Muscle of leg (tissue), 16 donors: ENCODE measurements around the gene SRRM5. TPM values are rescaled to one million over a fixed set of nuclear protein-coding genes. Genes with fewer than 3 reads are reported as not detected.
A peak's percentile ranks its signal among the peaks of the same experiment; 100 is the strongest.

Experiments used
- DNase-seq: peaks from one replicate; pipeline ENCODE4 v3.0.0; 2013
- H3K27ac ChIP-seq: one replicate; pipeline ENCODE4 v1.5.1; 2013; ENCODE audit warnings: mild to moderate bottlenecking, low read length, control low read depth
- H3K27me3 ChIP-seq: one replicate; pipeline ENCODE4 v1.6.1; 2013; ENCODE audit warnings: low read length; ENCODE audit not compliant: control insufficient read depth, insufficient read depth
- H3K36me3 ChIP-seq: one replicate; pipeline ENCODE4 v1.6.1; 2013; ENCODE audit warnings: low read length; ENCODE audit not compliant: control insufficient read depth, insufficient read depth
- H3K4me1 ChIP-seq: one replicate; pipeline ENCODE4 v1.6.1; 2013; ENCODE audit warnings: low read length; ENCODE audit not compliant: control insufficient read depth, insufficient read depth
- H3K4me3 ChIP-seq: one replicate; pipeline ENCODE4 v1.5.1; 2013; ENCODE audit warnings: low read length, control low read depth
- H3K9me3 ChIP-seq: replicated peaks from 2 replicates; pipeline ENCODE4 v1.6.1; 2013; ENCODE audit warnings: low read depth, low read length; ENCODE audit not compliant: control insufficient read depth
- WGBS: methylation state at CpG from one replicate; pipeline ENCODE4 v1.1.5; 2013; ENCODE audit warnings: missing lambda C conversion rate; ENCODE audit not compliant: insufficient coverage; 5-methylcytosine and 5-hydroxymethylcytosine counted together
- long read RNA-seq, 11 donors: transcript quantifications; one replicate each; lab custom pipeline, GENCODE V29; 2026
- polyA plus RNA-seq, 8 donors: library from polyadenylated mRNA; unstranded; fragments of 120-200 nt; gene quantifications; one replicate each; pipeline versions ENCODE4 v1.2.1 to v1.2.3, GENCODE V29; 2013; ENCODE audit warnings: inconsistent platforms in 1 of 8, low replicate concordance in 1 of 8; ENCODE audit not compliant: insufficient read length in 8 of 8, insufficient read depth in 1 of 8
- total RNA-seq: library from RNA; stranded (reverse); fragments of 120-200 nt; gene quantifications from one replicate; pipeline ENCODE4 v1.2.4, GENCODE V29; 2013

SRRM5 gene
- total RNA-seq (0.18 TPM), polyA plus RNA-seq (under 1 TPM; 0.17 to 0.57 (median 0.41) TPM)
- long read RNA-seq, donor 1, partial matches to known transcripts, result 8 of 48 reads
- long read RNA-seq, donor 1, other reads (novel, unspliced or antisense), result 40 of 48 reads
- long read RNA-seq, donor 2, result 0 reads
- long read RNA-seq, donor 3, partial matches to known transcripts, result 0 of 2 reads
- long read RNA-seq, donor 3, other reads (novel, unspliced or antisense), result 0 of 2 reads
- long read RNA-seq, donor 4, partial matches to known transcripts, result 10 of 58 reads
- long read RNA-seq, donor 4, other reads (novel, unspliced or antisense), result 48 of 58 reads
- long read RNA-seq, donor 5, partial matches to known transcripts, result 217 of 219 reads
- long read RNA-seq, donor 5, other reads (novel, unspliced or antisense), result 0 of 219 reads
- long read RNA-seq, donor 6, partial matches to known transcripts, result 172 of 172 reads
- long read RNA-seq, donor 6, other reads (novel, unspliced or antisense), result 0 of 172 reads
- long read RNA-seq, donor 7, partial matches to known transcripts, result 127 of 128 reads
- long read RNA-seq, donor 7, other reads (novel, unspliced or antisense), result 0 of 128 reads
- long read RNA-seq, donor 8, partial matches to known transcripts, result 60 of 61 reads
- long read RNA-seq, donor 8, other reads (novel, unspliced or antisense), result 0 of 61 reads
- long read RNA-seq, donor 9, partial matches to known transcripts, result 77 of 77 reads
- long read RNA-seq, donor 9, other reads (novel, unspliced or antisense), result 0 of 77 reads
- long read RNA-seq, donor 10, partial matches to known transcripts, result 0 of 2 reads
- long read RNA-seq, donor 10, other reads (novel, unspliced or antisense), result 0 of 2 reads
- long read RNA-seq, donor 11, partial matches to known transcripts, result 0 of 2 reads
- long read RNA-seq, donor 11, other reads (novel, unspliced or antisense), result 0 of 2 reads

GRCh38 chr19:43611788-43612187 lies at the start of gene SRRM5:
SRRM5 (plus strand) TSS chr19:43612088; CDS start chr19:43612122, 34 bp downstream.
- no peaks in the 10 kb centered on the region for H3K4me1 ChIP-seq
- DNase-seq, result no peak
- no peak within 1 kb of the TSS for H3K4me3 ChIP-seq
- H3K27me3 ChIP-seq, result no peaks in the 10 kb centered on the region
- no peak within 1 kb of the TSS for H3K27ac ChIP-seq
- WGBS, result 94% methylated on average over 3 of the region's 3 CpGs
- H3K36me3 ChIP-seq, result peaks cover 52% of the 10 kb centered on the region
- no peaks in the 10 kb centered on the region for H3K9me3 ChIP-seq

GRCh38 chr19:43562226-43562697 lies 49.6 kb upstream of the SRRM5 start:
- Histone ChIP-seq H3K4me3 (no peak overlapping the region), H3K9me3 (no peaks in the 10 kb centered on the region), H3K27ac (peak overlapping the region; percentile 29), H3K36me3 (peaks cover 39% of the 10 kb centered on the region), H3K27me3 (no peaks in the 10 kb centered on the region), H3K4me1 (peaks cover 8% of the 10 kb centered on the region)
- WGBS, result no CpG with 5 or more reads among the region's 6 CpGs
- no peak for DNase-seq

- no peaks in the 10 kb centered on the region for H3K27me3 ChIP-seq
- peak overlapping the region; percentile 35 for H3K27ac ChIP-seq
- H3K4me1 ChIP-seq, result peaks cover 8% of the 10 kb centered on the region
- peak; percentile 80 for DNase-seq
- 94% methylated on average over 3 of the region's 14 CpGs for WGBS
- no peak overlapping the region for H3K4me3 ChIP-seq
- H3K36me3 ChIP-seq, result peaks cover 39% of the 10 kb centered on the region
- no peaks in the 10 kb centered on the region for H3K9me3 ChIP-seq
Observed at GRCh38 chr19:43562698-43563241, 49.1 kb upstream of the SRRM5 start.

- Histone ChIP-seq H3K4me1 (peaks cover 8% of the 10 kb centered on the region), H3K9me3 (no peaks in the 10 kb centered on the region), H3K36me3 (peaks cover 32% of the 10 kb centered on the region), H3K4me3 (no peak overlapping the region), H3K27me3 (no peaks in the 10 kb centered on the region), H3K27ac (no peak overlapping the region)
- DNase-seq, result peak; percentile 34
- 79% methylated on average over 7 of the region's 10 CpGs for WGBS
Observed at GRCh38 chr19:43563816-43564457, 48.0 kb upstream of the SRRM5 start.

GRCh38 chr19:43564800-43565199 lies 47.1 kb upstream of the SRRM5 start:
- no peaks in the 10 kb centered on the region for H3K9me3 ChIP-seq
- DNase-seq, result peak; percentile 53
- peaks cover 28% of the 10 kb centered on the region for H3K36me3 ChIP-seq
- H3K4me1 ChIP-seq, result peaks cover 8% of the 10 kb centered on the region
- H3K27me3 ChIP-seq, result no peaks in the 10 kb centered on the region
- 50% methylated on average over 9 of the region's 9 CpGs for WGBS
- H3K4me3 ChIP-seq, result no peak overlapping the region
- H3K27ac ChIP-seq, result no peak overlapping the region

- WGBS, result no CpG with 5 or more reads among the region's 5 CpGs
- Histone ChIP-seq H3K4me3 (no peak overlapping the region), H3K27me3 (no peaks in the 10 kb centered on the region), H3K4me1 (peaks cover 4% of the 10 kb centered on the region), H3K9me3 (no peaks in the 10 kb centered on the region), H3K27ac (no peak overlapping the region), H3K36me3 (peaks cover 20% of the 10 kb centered on the region)
- DNase-seq, result no peak
Observed at GRCh38 chr19:43569657-43570056, 42.2 kb upstream of the SRRM5 start.

- Histone ChIP-seq H3K27me3 (no peaks in the 10 kb centered on the region), H3K4me3 (no peak overlapping the region), H3K36me3 (peaks cover 20% of the 10 kb centered on the region), H3K9me3 (no peaks in the 10 kb centered on the region), H3K4me1 (peaks cover 7% of the 10 kb centered on the region), H3K27ac (no peak overlapping the region)
- 75% methylated on average over 5 of the region's 5 CpGs for WGBS
- DNase-seq, result no peak
Observed at GRCh38 chr19:43570174-43570791, 41.6 kb upstream of the SRRM5 start.

- H3K9me3 ChIP-seq, result no peaks in the 10 kb centered on the region
- H3K4me1 ChIP-seq, result peaks cover 15% of the 10 kb centered on the region
- whole genome bisulfite sequencing, result 100% methylated on average over 1 of the region's 3 CpGs
- no peaks in the 10 kb centered on the region for H3K27me3 ChIP-seq
- DNase-seq, result no peak
- H3K4me3 ChIP-seq, result no peak overlapping the region
- peaks cover 20% of the 10 kb centered on the region for H3K36me3 ChIP-seq
- no peak overlapping the region for H3K27ac ChIP-seq
Observed at GRCh38 chr19:43572171-43572588, 39.7 kb upstream of the SRRM5 start.

GRCh38 chr19:43574424-43575155 lies 37.3 kb upstream of the SRRM5 start:
- peak overlapping the region; percentile 96 for H3K4me3 ChIP-seq
- 24% methylated on average over 10 of the region's 12 CpGs for WGBS
- no peak for DNase-seq
- H3K27me3 ChIP-seq, result no peaks in the 10 kb centered on the region
- no peaks in the 10 kb centered on the region for H3K9me3 ChIP-seq
- peak overlapping the region; percentile 92 for H3K27ac ChIP-seq
- H3K4me1 ChIP-seq, result peaks cover 15% of the 10 kb centered on the region
- peaks cover 20% of the 10 kb centered on the region for H3K36me3 ChIP-seq
